RPMI8226 (cell line): ENCODE data around the gene ENO1.
A peak's percentile ranks its signal among the peaks of the same experiment; 100 is the strongest.
"Not testable (repeated sequence)": the region's sequence is repeated elsewhere in the genome, so short reads cannot be mapped to it uniquely, and the experiment has no call there.

Experiments
- DNase-seq: peaks from one replicate; pipeline ENCODE4 v3.0.0-alpha.2; 2015

The ENO1 gene

GRCh38 chr1:8892026-8892425 is 13.5 kb upstream of the ENO1 start:
- DNase-seq = no peak

- no peak for DNase-seq
These were observed 12.9 kb upstream of the ENO1 start for GRCh38 chr1:8891401-8891800.

GRCh38 chr1:8889925-8890785 is 11.7 kb upstream of the ENO1 start:
- DNase-seq = peak; percentile 56

- DNase-seq = no peak
These were observed 10.8 kb upstream of the ENO1 start for GRCh38 chr1:8889103-8889846.

GRCh38 chr1:8886589-8886988 is 8.1 kb upstream of the ENO1 start:
- no peak for DNase-seq

- not testable (repeated sequence) for DNase-seq
These were observed 7.6 kb upstream of the ENO1 start for GRCh38 chr1:8886031-8886524.

- not testable (repeated sequence) for DNase-seq
These were observed 5.6 kb upstream of the ENO1 start for GRCh38 chr1:8884105-8884504.

GRCh38 chr1:8883491-8883890 is 5.0 kb upstream of the ENO1 start:
- no peak for DNase-seq

GRCh38 chr1:8879922-8880676 is 1.6 kb upstream of the ENO1 start:
- peak; percentile 75 for DNase-seq

- DNase-seq = no peak
These were observed 1.0 kb upstream of the ENO1 start for GRCh38 chr1:8879464-8879921.

- peak; percentile 99 for DNase-seq
These were observed 395 bp upstream of the ENO1 start for GRCh38 chr1:8878698-8879463.

GRCh38 chr1:8876087-8876486 is 2.4 kb downstream of the ENO1 start:
- no peak for DNase-seq

- DNase-seq = no peak
These were observed 3.1 kb downstream of the ENO1 start for GRCh38 chr1:8875216-8875861.

- DNase-seq = no peak
These were observed 4.0 kb downstream of the ENO1 start for GRCh38 chr1:8874230-8875201.

GRCh38 chr1:8873506-8874229 is 4.8 kb downstream of the ENO1 start:
- peak; percentile 77 for DNase-seq

GRCh38 chr1:8873001-8873400 is 5.5 kb downstream of the ENO1 start:
- no peak for DNase-seq

- DNase-seq = no peak
These were observed 6.5 kb downstream of the ENO1 start for GRCh38 chr1:8871965-8872399.

GRCh38 chr1:8871539-8871935 is 6.9 kb downstream of the ENO1 start:
- DNase-seq = no peak

GRCh38 chr1:8870616-8871538 is 7.6 kb downstream of the ENO1 start:
- no peak for DNase-seq
